ENCODE measurements around the gene MAP3K4. TPM values are rescaled to one million over a fixed set of nuclear protein-coding genes. Genes with fewer than 3 reads are reported as not detected.
A peak's percentile ranks its signal among the peaks of the same experiment; 100 is the strongest.

Gene MAP3K4
- total RNA-seq, 1 donor from 2014 or later: 84.3 TPM

GRCh38 chr6:161035981-161036263 is 44.4 kb downstream of the MAP3K4 start:
- DNase-seq (ENCODE audit: low read depth, low spot score): no peak
- H3K9me3 Mint-ChIP-seq: no peaks in the 10 kb centered on the region
- no peaks in the 10 kb centered on the region for H3K27me3 Mint-ChIP-seq (ENCODE audit: low read depth)
- no peak overlapping the region for H3K27ac Mint-ChIP-seq (ENCODE audit: unreplicated experiment)
- peaks cover 12% of the 10 kb centered on the region for H3K36me3 Mint-ChIP-seq (ENCODE audit: low read depth)
- H3K4me3 Mint-ChIP-seq: no peak overlapping the region
- TF ChIP-seq CTCF (conservative IDR thresholded peaks at IDR 0.05): no peak
- peaks cover 18% of the 10 kb centered on the region for H3K4me1 Mint-ChIP-seq

GRCh38 chr6:161037873-161038228 is 46.3 kb downstream of the MAP3K4 start:
- Mint-ChIP-seq H3K4me1 (peaks cover 10% of the 10 kb centered on the region), H3K4me3 (no peak overlapping the region), H3K27me3 (ENCODE audit: low read depth) (no peaks in the 10 kb centered on the region), H3K27ac (ENCODE audit: unreplicated experiment) (peak overlapping the region; percentile 57), H3K9me3 (no peaks in the 10 kb centered on the region), H3K36me3 (ENCODE audit: low read depth) (peaks cover 12% of the 10 kb centered on the region)
- no peak for TF ChIP-seq CTCF (conservative IDR thresholded peaks at IDR 0.05)
- no peak for DNase-seq (ENCODE audit: low read depth, low spot score)

DNA sequence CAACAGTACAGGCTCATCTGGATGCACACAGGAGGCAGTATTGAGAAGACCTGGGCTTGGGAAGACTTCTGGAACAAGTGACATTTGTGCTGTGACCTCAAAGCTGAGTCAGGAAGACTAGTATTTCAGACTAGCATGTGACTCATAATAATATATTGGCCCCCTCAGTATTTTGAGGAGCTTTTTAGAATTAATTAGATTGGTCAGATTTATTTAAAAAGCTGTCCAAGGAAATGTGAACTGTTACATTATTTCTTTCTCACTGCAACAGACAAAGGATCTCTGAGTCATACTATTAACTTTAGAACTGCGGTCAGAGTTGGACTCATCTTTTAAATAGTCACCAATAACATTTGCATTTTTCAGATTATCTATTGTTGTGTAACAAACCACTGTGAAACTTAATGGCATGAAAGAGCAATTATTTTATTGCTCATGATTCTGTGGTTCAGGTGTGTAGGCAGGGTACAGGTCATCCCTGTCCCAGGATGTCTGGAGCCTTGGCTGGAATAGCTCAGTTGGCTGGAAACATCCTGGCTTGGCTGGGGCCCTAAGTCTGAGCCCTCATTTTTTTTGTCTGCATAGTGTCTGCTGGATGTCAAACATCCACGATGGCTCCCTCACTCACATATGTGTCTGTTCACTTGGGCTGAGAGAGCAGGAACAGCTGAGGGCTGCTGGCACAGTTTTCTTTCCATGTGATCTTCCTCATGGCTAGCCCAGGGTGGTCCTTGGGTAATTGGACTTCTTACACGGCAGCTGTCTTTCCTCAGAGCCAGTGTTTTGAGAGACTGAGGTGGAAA is 46.9 kb downstream of the MAP3K4 start:
- H3K27me3 Mint-ChIP-seq (ENCODE audit: low read depth): no peaks in the 10 kb centered on the region
- DNase-seq (ENCODE audit: low read depth, low spot score): no peak
- H3K4me3 Mint-ChIP-seq: no peak overlapping the region
- H3K9me3 Mint-ChIP-seq: no peaks in the 10 kb centered on the region
- H3K4me1 Mint-ChIP-seq: peaks cover 10% of the 10 kb centered on the region
- H3K36me3 Mint-ChIP-seq (ENCODE audit: low read depth): peaks cover 12% of the 10 kb centered on the region
- H3K27ac Mint-ChIP-seq (ENCODE audit: unreplicated experiment): no peak overlapping the region
- TF ChIP-seq CTCF (conservative IDR thresholded peaks at IDR 0.05): no peak

DNA sequence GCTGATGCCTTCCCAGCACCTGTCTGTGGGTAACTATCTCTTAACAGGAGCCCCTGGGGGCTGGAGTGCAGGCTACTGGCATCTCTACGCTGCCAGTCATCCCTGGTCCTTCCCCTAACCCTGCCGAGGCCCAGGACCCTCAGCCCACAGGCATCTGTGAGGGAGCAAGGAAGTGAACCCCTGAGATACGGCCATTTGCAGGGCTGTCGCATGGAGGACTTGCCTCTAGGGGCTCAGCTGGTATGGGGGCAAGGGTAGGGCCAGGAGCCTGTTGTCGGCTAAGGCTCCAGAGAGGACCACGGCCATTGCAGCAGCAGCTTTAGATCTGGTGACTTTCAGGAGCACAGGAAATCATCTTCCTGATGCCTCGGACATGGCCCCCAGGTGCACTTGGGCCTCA is 49.7 kb downstream of the MAP3K4 start:
- Mint-ChIP-seq H3K4me3 (no peak overlapping the region), H3K4me1 (peaks cover 5% of the 10 kb centered on the region), H3K36me3 (ENCODE audit: low read depth) (peaks cover 17% of the 10 kb centered on the region), H3K27ac (ENCODE audit: unreplicated experiment) (no peak overlapping the region), H3K27me3 (ENCODE audit: low read depth) (no peaks in the 10 kb centered on the region), H3K9me3 (no peaks in the 10 kb centered on the region)
- no peak for TF ChIP-seq CTCF (conservative IDR thresholded peaks at IDR 0.05)
- DNase-seq (ENCODE audit: low read depth, low spot score): no peak

DNA sequence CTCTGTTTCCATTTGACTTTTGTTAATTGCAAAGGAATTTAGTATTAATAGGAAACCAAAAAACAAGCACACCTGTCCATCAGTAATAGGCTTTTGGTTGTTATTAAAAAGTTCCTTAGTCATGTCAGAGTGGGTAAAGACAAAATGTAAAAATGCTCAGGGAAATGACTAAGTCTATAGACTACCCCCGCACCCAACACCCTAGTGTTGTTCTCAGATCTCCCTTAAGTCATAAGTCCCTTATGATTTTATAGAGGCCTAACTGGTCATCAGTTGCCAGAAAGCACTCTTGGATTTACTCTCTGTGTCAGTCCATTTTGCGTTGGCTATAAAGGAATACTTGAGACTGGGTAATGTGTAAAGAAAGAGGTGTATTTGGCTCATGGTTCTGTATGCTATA is 52.8 kb downstream of the MAP3K4 start:
- no peaks in the 10 kb centered on the region for H3K27me3 Mint-ChIP-seq (ENCODE audit: low read depth)
- H3K9me3 Mint-ChIP-seq: no peaks in the 10 kb centered on the region
- H3K4me1 Mint-ChIP-seq: no peaks in the 10 kb centered on the region
- DNase-seq (ENCODE audit: low read depth, low spot score): no peak
- H3K4me3 Mint-ChIP-seq: no peak overlapping the region
- no peak overlapping the region for H3K27ac Mint-ChIP-seq (ENCODE audit: unreplicated experiment)
- TF ChIP-seq CTCF (conservative IDR thresholded peaks at IDR 0.05): no peak
- peaks cover 7% of the 10 kb centered on the region for H3K36me3 Mint-ChIP-seq (ENCODE audit: low read depth)

All from neural crest cell (in vitro differentiated cells).